H1 (cell line): ENCODE results near the gene LITAF. TPM values are rescaled to one million over a fixed set of nuclear protein-coding genes. Genes with fewer than 3 reads are reported as not detected.

Source experiments
- CTCF ChIA-PET: fragments of 300-600 bp; sonication (Branson Sonifier 250); formaldehyde crosslinking; loops from one replicate; lab custom pipeline; 2021; ENCODE audit not compliant: partially characterized antibody; lab: Charles Lee
- POLR2A ChIA-PET: fragments of 300-600 bp; sonication (Branson Sonifier 250); formaldehyde crosslinking; loops from one replicate; lab custom pipeline; 2021; ENCODE audit warnings: inconsistent platforms; ENCODE audit not compliant: partially characterized antibody; lab: Charles Lee
- DNase-seq, 2 experiments: peaks; one replicate each; pipeline versions ENCODE4 v3.0.0 to v3.0.0-alpha.2; 2010 to 2022; ENCODE audit warnings: low spot score in 2 of 2, low read depth in 1 of 2, mixed read lengths in 1 of 2
- FAIRE-seq: peaks from 2 replicates; lab custom pipeline; 2011; peaks lifted over from hg19 to GRCh38; lab: Jason Lieb, UNC
- H2AFZ ChIP-seq: 2 replicates; pipeline ENCODE4 v1.8.1; 2012; ENCODE audit warnings: low read length, inconsistent platforms
- H2AK5ac ChIP-seq: 2 replicates; pipeline ENCODE4 v1.6.1; 2013; ENCODE audit warnings: low read depth, low read length
- H2BK120ac ChIP-seq: replicated peaks from 2 replicates; pipeline ENCODE3; 2013; ENCODE audit warnings: low read depth, low read length, inconsistent platforms
- H2BK12ac ChIP-seq: 2 replicates; pipeline ENCODE4 v1.6.1; 2013; ENCODE audit warnings: low read depth, low read length
- H2BK15ac ChIP-seq: 2 replicates; pipeline ENCODE4 v1.6.1; 2013; ENCODE audit warnings: low read length
- H2BK20ac ChIP-seq: 2 replicates; pipeline ENCODE4 v1.6.1; 2013; ENCODE audit warnings: low read length
- H2BK5ac ChIP-seq: 2 replicates; pipeline ENCODE4 v1.6.1; 2013; ENCODE audit warnings: low read depth, low read length
- H3K14ac ChIP-seq: 2 replicates; pipeline ENCODE4 v1.6.1; 2013; ENCODE audit warnings: inconsistent platforms; ENCODE audit not compliant: insufficient read length
- H3K18ac ChIP-seq: 2 replicates; pipeline ENCODE4 v1.6.1; 2013; ENCODE audit warnings: low read length; ENCODE audit errors: extremely low read depth
- H3K23ac ChIP-seq: 2 replicates; pipeline ENCODE4 v1.6.1; 2013; ENCODE audit warnings: inconsistent platforms; ENCODE audit not compliant: insufficient read length
- H3K23me2 ChIP-seq: 2 replicates; pipeline ENCODE4 v1.6.1; 2013; ENCODE audit warnings: low read depth, low read length
- H3K27ac ChIP-seq: 2 replicates; pipeline ENCODE4 v1.6.1; 2011; ENCODE audit warnings: low read depth, low read length, inconsistent platforms
- H3K27me3 ChIP-seq, 4 experiments: replicated peaks in 1 of 4; 1 replicate in 1 of 4; 2 replicates in 3 of 4; pipeline versions ENCODE4 v1.6.1 to v1.8.1; 2011 to 2013; ENCODE audit warnings: low read length in 3 of 4, mild to moderate bottlenecking in 3 of 4, inconsistent platforms in 2 of 4, mixed read lengths in 2 of 4, moderate library complexity in 1 of 4; ENCODE audit not compliant: control insufficient read depth in 3 of 4, insufficient read depth in 3 of 4; ENCODE audit errors: extremely low read depth in 1 of 4
- H3K36me3 ChIP-seq, 4 experiments: 2 replicates each; pipeline versions ENCODE4 v1.6.1 to v1.8.1; 2011 to 2013; ENCODE audit warnings: mild to moderate bottlenecking in 4 of 4, low read length in 3 of 4, moderate library complexity in 2 of 4, control low read depth in 1 of 4, inconsistent platforms in 1 of 4; ENCODE audit not compliant: insufficient read depth in 4 of 4, control insufficient read depth in 2 of 4
- H3K4ac ChIP-seq: replicated peaks from 2 replicates; pipeline ENCODE3; 2013; ENCODE audit warnings: low read length, low read depth, mixed read lengths, inconsistent platforms; ENCODE audit not compliant: insufficient read length
- H3K4me1 ChIP-seq, 4 experiments: replicated peaks in 1 of 4; 1 replicate in 1 of 4; 2 replicates in 3 of 4; pipeline versions ENCODE4 v1.6.1 to v1.8.1; 2011 to 2013; ENCODE audit warnings: low read length in 3 of 4, inconsistent platforms in 2 of 4, mixed read lengths in 1 of 4; ENCODE audit not compliant: insufficient read depth in 4 of 4, control insufficient read depth in 3 of 4
- H3K4me2 ChIP-seq, 2 experiments: 2 replicates each; pipeline versions ENCODE4 v1.6.1 to v1.8.1; 2011 to 2013; ENCODE audit warnings: low read depth in 2 of 2, low read length in 2 of 2, control low read depth in 1 of 2, inconsistent platforms in 1 of 2, mild to moderate bottlenecking in 1 of 2; ENCODE audit not compliant: insufficient read depth in 1 of 2
- H3K4me3 ChIP-seq, 4 experiments: fragments of 200-600, 300-600 bp in 1 of 4; sonication (generic), shearing (Covaris generic), sonication (Bioruptor Twin) in 1 of 4; 2 replicates each; pipeline versions ENCODE4 v1.5.1 to v1.8.1; 2011 to 2016; ENCODE audit warnings: low read length in 4 of 4, low read depth in 3 of 4, control low read depth in 2 of 4, inconsistent platforms in 2 of 4, mild to moderate bottlenecking in 2 of 4, mixed read lengths in 1 of 4, moderate library complexity in 1 of 4; ENCODE audit not compliant: insufficient read depth in 2 of 4; ENCODE audit errors: extremely low read depth in 1 of 4
- H3K56ac ChIP-seq: replicated peaks from 2 replicates; pipeline ENCODE3; 2013; ENCODE audit warnings: low read depth, mild to moderate bottlenecking, mixed read lengths, low read length, inconsistent platforms; ENCODE audit not compliant: insufficient read length
- H3K79me1 ChIP-seq: 2 replicates; pipeline ENCODE4 v1.6.1; 2013; ENCODE audit warnings: low read depth, low read length, control low read depth
- H3K79me2 ChIP-seq, 2 experiments: 2 replicates each; pipeline versions ENCODE4 v1.6.1 to v1.8.1; 2012 to 2013; ENCODE audit warnings: low read length in 2 of 2, mild to moderate bottlenecking in 2 of 2, inconsistent platforms in 1 of 2; ENCODE audit not compliant: insufficient read depth in 2 of 2, control insufficient read depth in 1 of 2
- H3K9ac ChIP-seq, 4 experiments: replicated peaks in 1 of 4; 1 replicate in 1 of 4; 2 replicates in 3 of 4; pipeline versions ENCODE4 v1.6.1 to v1.8.1; 2011 to 2013; ENCODE audit warnings: low read depth in 3 of 4, low read length in 3 of 4, control low read depth in 2 of 4, mild to moderate bottlenecking in 2 of 4, moderate library complexity in 2 of 4, inconsistent platforms in 1 of 4; ENCODE audit errors: extremely low read depth in 1 of 4
- H3K9me3 ChIP-seq, 2 experiments: 2 replicates each; pipeline versions ENCODE4 v1.6.1 to v1.8.1; 2012 to 2013; ENCODE audit warnings: mild to moderate bottlenecking in 2 of 2, moderate library complexity in 2 of 2, control low read depth in 1 of 2, inconsistent platforms in 1 of 2, low read depth in 1 of 2, low read length in 1 of 2, mixed read lengths in 1 of 2; ENCODE audit not compliant: insufficient read depth in 2 of 2
- H4K20me1 ChIP-seq, 2 experiments: replicated peaks in 1 of 2; 2 replicates each; pipeline versions ENCODE3 to v1.8.1; 2011 to 2013; ENCODE audit warnings: inconsistent platforms in 2 of 2, low read length in 2 of 2, mild to moderate bottlenecking in 1 of 2; ENCODE audit not compliant: insufficient read depth in 2 of 2, control insufficient read depth in 1 of 2
- H4K5ac ChIP-seq: 2 replicates; pipeline ENCODE4 v1.6.1; 2013; ENCODE audit warnings: low read length, low read depth, mixed read lengths, inconsistent platforms; ENCODE audit not compliant: insufficient read length
- H4K8ac ChIP-seq: 2 replicates; pipeline ENCODE4 v1.8.0; 2013; ENCODE audit warnings: mild to moderate bottlenecking, moderate library complexity, low read length, inconsistent platforms; ENCODE audit not compliant: insufficient read depth; ENCODE audit errors: extremely low read depth
- H4K91ac ChIP-seq: replicated peaks from 2 replicates; pipeline ENCODE3; 2013; ENCODE audit warnings: low read length, mixed read lengths, inconsistent platforms; ENCODE audit not compliant: insufficient read length
- BACH1 ChIP-seq: IDR thresholded peaks from 2 replicates; pipeline ENCODE4 v1.6.1; 2012; ENCODE audit warnings: low read length, improper control_type of control experiment
- CHD2 ChIP-seq: IDR thresholded peaks from 2 replicates; pipeline ENCODE4 v1.6.1; 2012; ENCODE audit warnings: low read length, improper control_type of control experiment
- CTBP2 ChIP-seq: IDR thresholded peaks from 2 replicates; pipeline ENCODE4 v1.7.0; 2011; ENCODE audit warnings: borderline replicate concordance, mild to moderate bottlenecking, moderate library complexity, mixed read lengths, low read length; ENCODE audit not compliant: insufficient read depth, insufficient read length
- EZH2 ChIP-seq: fragments of 200-600 bp; sonication (generic); IDR thresholded peaks from 2 replicates; pipeline ENCODE4 v1.7.1; 2012; ENCODE audit warnings: low read depth, mild to moderate bottlenecking, moderate library complexity, low read length, inconsistent platforms; ENCODE audit not compliant: severe bottlenecking
- PHF8 ChIP-seq: fragments of 200-600 bp; sonication (generic); conservative IDR thresholded peaks from 2 replicates; pipeline ENCODE4 v1.7.1; 2012; ENCODE audit warnings: low read depth, mild to moderate bottlenecking, inconsistent platforms, low read length, moderate library complexity
- SAP30 ChIP-seq: fragments of 300-600 bp; sonication (generic); IDR thresholded peaks from 2 replicates; pipeline ENCODE4 v1.7.1; 2012; ENCODE audit warnings: low read length, moderate library complexity, mild to moderate bottlenecking, inconsistent platforms; ENCODE audit not compliant: insufficient read depth, insufficient replicate concordance
- SRF ChIP-seq: IDR thresholded peaks from 2 replicates; pipeline ENCODE4 v1.6.1; 2011; ENCODE audit warnings: mild to moderate bottlenecking, low read depth, low read length, moderate library complexity
- TCF12 ChIP-seq: IDR thresholded peaks from 2 replicates; pipeline ENCODE4 v1.6.1; 2011; ENCODE audit warnings: low read depth, mild to moderate bottlenecking, low read length
- WGBS, 2 experiments: shearing (Covaris generic) in 1 of 2; methylation state at CpG; one replicate each; pipeline versions ENCODE4 v1.1.6 to v1.1.7; 2013 to 2015; ENCODE audit warnings: low lambda C conversion rate in 2 of 2, mixed read lengths in 2 of 2, inconsistent platforms in 1 of 2, low coverage in 1 of 2, missing lambda C conversion rate in 1 of 2; ENCODE audit not compliant: insufficient replicate concordance in 2 of 2, insufficient coverage in 1 of 2, insufficient read length in 1 of 2; ENCODE audit errors: extremely low coverage in 1 of 2, missing lambda C conversion rate in 1 of 2; 5-methylcytosine and 5-hydroxymethylcytosine counted together
- polyA plus RNA-seq, 7 experiments: library from polyadenylated mRNA; depleted of rRNA in 3 of 7; stranded (reverse) in 5 of 7; unstranded in 2 of 7; fragments of >200 nt in 5 of 7; fragments of 200-250 nt in 2 of 7; gene quantifications; 1 replicate in 5 of 7; 2 replicates in 1 of 7; 4 replicates in 1 of 7; pipeline versions ENCODE4 v1.2.1 to v1.2.3, GENCODE V29; 2011 to 2013; ENCODE audit warnings: missing spikeins in 2 of 7, mixed read lengths in 2 of 7
- total RNA-seq: library from RNA; stranded (reverse); fragmentation: NEBNext Ultra II Directional; extraction: Animal tissue kit (Norgen Biotek cat#: 25700); gene quantifications from 2 replicates; pipeline ENCODE4 v1.2.1, GENCODE V29; 2021
- TF ChIP-seq, protein P1 (sequence below), 3 experiments: IDR thresholded peaks; 1 replicate in 2 of 3; 2 replicates in 1 of 3; pipeline versions ENCODE4 v1.5.1 to v1.6.1; 2011; ENCODE audit warnings: low read length in 3 of 3, mild to moderate bottlenecking in 3 of 3, inconsistent platforms in 2 of 3, low read depth in 1 of 3, moderate library complexity in 1 of 3; ENCODE audit not compliant: insufficient read depth in 1 of 3; ENCODE audit errors: control extremely low read depth in 1 of 3

LITAF gene
- total and polyA plus RNA-seq, 2 of the 8 experiments (the other 6 are each of a cell fraction or from before 2014, with no cell fraction given): 165 to 205 TPM

DNA sequence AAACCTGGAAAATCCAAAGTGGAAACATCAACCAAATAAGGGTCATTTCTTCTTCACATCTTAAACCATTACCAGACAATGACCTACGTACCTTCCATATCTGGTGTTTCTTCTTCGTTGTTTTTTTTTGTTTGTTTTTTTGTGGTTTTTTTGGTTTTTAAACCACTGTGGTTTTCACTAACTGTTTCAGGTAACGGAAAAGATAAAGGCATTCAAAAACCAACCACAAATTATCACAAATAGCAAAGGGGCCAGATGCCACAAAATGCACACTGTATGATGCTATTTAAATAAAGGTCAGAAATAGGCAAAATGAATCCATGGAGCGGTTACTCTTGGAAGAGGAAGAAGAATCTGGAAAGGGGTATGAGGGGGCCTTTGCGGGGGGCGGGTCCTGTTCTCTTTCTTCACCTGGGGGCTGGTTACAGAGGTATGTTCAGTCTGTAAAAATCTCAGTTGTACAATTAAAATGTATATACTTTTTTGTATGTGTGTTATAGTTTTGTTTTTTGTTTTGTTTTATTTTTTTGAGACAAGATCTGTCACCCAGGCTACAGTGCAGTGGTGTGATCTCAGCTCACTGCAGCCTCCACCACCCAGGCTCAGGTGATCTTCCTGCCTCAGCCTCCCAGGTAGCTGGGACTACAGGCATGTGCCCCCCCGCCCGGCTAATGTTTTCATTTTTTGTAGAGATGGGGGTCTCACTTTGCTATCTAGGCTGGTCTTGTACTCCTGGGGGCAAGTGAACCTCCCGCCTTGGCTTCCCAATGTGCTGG lies 29.6 kb downstream of the LITAF start:
- ChIA-PET CTCF (interaction anchor here (0.7 to 1.0 kb wide), 2 partner anchors 39 to 570 kb away, joined by 3 read pairs; no protein-coding TSS in a partner anchor), POLR2A (no interaction called here)
- Histone ChIP-seq H3K18ac (no peak overlapping the region), H3K4me2 (no peak overlapping the region), H4K8ac (no peak overlapping the region), H3K27me3 (no peaks in the 10 kb centered on the region; a peak in 1 of 7 replicates), H2BK15ac (no peak overlapping the region), H3K4me3 (no peak overlapping the region), H4K5ac (no peak overlapping the region), H3K9ac (no peak overlapping the region), H3K36me3 (peaks cover 6 to 42% (median 17%) of the 10 kb centered on the region in 4 experiments; a peak in 6 of 8 replicates), H3K79me1 (peaks cover 10% of the 10 kb centered on the region), H3K79me2 (peaks cover 0 to 45% of the 10 kb centered on the region in 2 experiments; a peak in 2 of 4 replicates), H3K56ac (no peak overlapping the region), H3K9me3 (peaks cover 0 to 3% of the 10 kb centered on the region in 2 experiments; a peak in 3 of 4 replicates), H3K14ac (no peak overlapping the region), H2AK5ac (no peak overlapping the region), H2BK12ac (no peak overlapping the region), H2BK120ac (no peak overlapping the region), H4K91ac (no peak overlapping the region), H3K23ac (no peak overlapping the region), H3K4ac (no peak overlapping the region), H2AFZ (no peak overlapping the region), H4K20me1 (peaks cover 0 to 3% of the 10 kb centered on the region in 2 experiments), H2BK20ac (no peak overlapping the region), H3K23me2 (no peaks in the 10 kb centered on the region), H3K27ac (no peak overlapping the region), H3K4me1 (peaks cover 3 to 7% (median 6%) of the 10 kb centered on the region in 4 experiments), H2BK5ac (no peak overlapping the region)
- DNase-seq (no peak), FAIRE-seq (no peak)
- WGBS, 2 experiments: 82% methylated on average over 9 of the region's 9 CpGs; no CpG with 5 or more reads in 1 of the 2 experiments
- no peak for TF ChIP-seq CTBP2
- TF ChIP-seq PHF8: no peak
- TF ChIP-seq BACH1: no peak
- no peak for TF ChIP-seq SAP30
- no peak for TF ChIP-seq TCF12
- no peak for TF ChIP-seq EZH2
- no peak for TF ChIP-seq CHD2
- TF ChIP-seq, protein P1, sequence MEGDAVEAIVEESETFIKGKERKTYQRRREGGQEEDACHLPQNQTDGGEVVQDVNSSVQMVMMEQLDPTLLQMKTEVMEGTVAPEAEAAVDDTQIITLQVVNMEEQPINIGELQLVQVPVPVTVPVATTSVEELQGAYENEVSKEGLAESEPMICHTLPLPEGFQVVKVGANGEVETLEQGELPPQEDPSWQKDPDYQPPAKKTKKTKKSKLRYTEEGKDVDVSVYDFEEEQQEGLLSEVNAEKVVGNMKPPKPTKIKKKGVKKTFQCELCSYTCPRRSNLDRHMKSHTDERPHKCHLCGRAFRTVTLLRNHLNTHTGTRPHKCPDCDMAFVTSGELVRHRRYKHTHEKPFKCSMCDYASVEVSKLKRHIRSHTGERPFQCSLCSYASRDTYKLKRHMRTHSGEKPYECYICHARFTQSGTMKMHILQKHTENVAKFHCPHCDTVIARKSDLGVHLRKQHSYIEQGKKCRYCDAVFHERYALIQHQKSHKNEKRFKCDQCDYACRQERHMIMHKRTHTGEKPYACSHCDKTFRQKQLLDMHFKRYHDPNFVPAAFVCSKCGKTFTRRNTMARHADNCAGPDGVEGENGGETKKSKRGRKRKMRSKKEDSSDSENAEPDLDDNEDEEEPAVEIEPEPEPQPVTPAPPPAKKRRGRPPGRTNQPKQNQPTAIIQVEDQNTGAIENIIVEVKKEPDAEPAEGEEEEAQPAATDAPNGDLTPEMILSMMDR (IDR thresholded peaks at IDR 0.05; ENCODE audit: control extremely low read depth in 1 of 3, insufficient read depth in 1 of 3, low read depth in 1 of 3, low read length in 3 of 3): no peak
- TF ChIP-seq SRF: no peak
